Body of pancreas (tissue), 4 donors: Measurements from ENCODE around the gene RXFP4. TPM values are rescaled to one million over a fixed set of nuclear protein-coding genes. Genes with fewer than 3 reads are reported as not detected.

Experiments
- ATAC-seq: fragments of 150-250 bp; one replicate; pipeline ENCODE4 v1.9.1; 2016
- DNase-seq, 4 donors: peaks; one replicate each; pipeline ENCODE4 v3.0.0-alpha.2; 2019
- H3K27ac ChIP-seq, 4 donors: fragments of 200-600 bp; sonication (generic); 1 replicate in 3 of 4; 2 replicates in 1 of 4; pipeline versions ENCODE4 v1.5.1 to v1.6.1; 2016 to 2019; ENCODE audit warnings: mild to moderate bottlenecking in 1 of 4, mixed read lengths in 1 of 4, moderate library complexity in 1 of 4
- H3K27me3 ChIP-seq, 2 donors: fragments of 200-600 bp; sonication (generic); one replicate each; pipeline ENCODE4 v1.6.0; 2016; ENCODE audit warnings: mild to moderate bottlenecking in 1 of 2
- H3K36me3 ChIP-seq, 2 donors: fragments of 200-600 bp; sonication (generic); replicated peaks in 1 of 2; 2 replicates each; pipeline ENCODE4 v1.5.1; 2016; ENCODE audit warnings: low read depth in 2 of 2; ENCODE audit not compliant: insufficient read depth in 1 of 2
- H3K4me1 ChIP-seq: fragments of 200-600 bp; sonication (generic); one replicate; pipeline ENCODE4 v1.6.0; 2016
- H3K4me3 ChIP-seq, 2 donors: fragments of 200-600 bp; sonication (generic); 1 replicate in 1 of 2; 2 replicates in 1 of 2; pipeline ENCODE4 v1.5.1; 2016 to 2019
- H3K9me3 ChIP-seq, 3 donors: fragments of 200-600 bp; sonication (generic); 1 replicate in 2 of 3; 2 replicates in 1 of 3; pipeline ENCODE4 v1.5.1; 2016
- CTCF ChIP-seq, 7 experiments: fragments of 450-650 bp in 4 of 7; fragments of 200-600 bp in 3 of 7; sonication (generic) in 3 of 7; IDR thresholded peaks; one replicate each; pipeline ENCODE4 v1.5.1; 2016 to 2019; ENCODE audit warnings: antibody characterized with exemption in 7 of 7
- POLR2A ChIP-seq, 3 donors: fragments of 450-650 bp; IDR thresholded peaks; one replicate each; pipeline ENCODE4 v1.6.1; 2016; ENCODE audit warnings: antibody characterized with exemption in 3 of 3, mild to moderate bottlenecking in 2 of 3
- WGBS, 2 donors: methylation state at CpG; one replicate each; pipeline ENCODE4 v1.1.5; 2017; 5-methylcytosine and 5-hydroxymethylcytosine counted together
- intact Hi-C: fragments of 100-400 bp; cut with DNase I; formaldehyde crosslinking; loops from one replicate; pipeline ENCODE4 v1.15.1; 2023
- total RNA-seq, 2 donors: library from RNA; depleted of rRNA; stranded (reverse); fragments of >200 nt; gene quantifications; one replicate each; pipeline ENCODE4 v1.1.0, GENCODE V29; 2016

Gene RXFP4
- total RNA-seq, 2 donors from 2014 or later: 0.26 TPM; not detected in 1

GRCh38 chr1:155940482-155940992 lies 901 bp upstream of the RXFP4 start:
- peak overlapping the region; percentile 73 to 84 (median 81) for H3K27ac ChIP-seq
- ATAC-seq: peak; percentile 85
- H3K27me3 ChIP-seq: no peaks in the 10 kb centered on the region
- WGBS, 2 donors: 43 to 44% methylated on average over 4 of the region's 4 CpGs
- peaks cover 49% of the 10 kb centered on the region for H3K4me1 ChIP-seq
- peak in 2 of 3 donors; percentile 44 to 56 for TF ChIP-seq POLR2A (IDR thresholded peaks at IDR 0.05)
- no peak for TF ChIP-seq CTCF (IDR thresholded peaks at IDR 0.05)
- H3K36me3 ChIP-seq: no peaks in the 10 kb centered on the region
- no peak overlapping the region for H3K4me3 ChIP-seq
- peak; percentile 61 to 86 (median 78) for DNase-seq
- intact Hi-C loops: loop anchor here (5.0 kb wide), 1 partner anchor 52 kb away; no protein-coding TSS in a partner anchor
- H3K9me3 ChIP-seq: no peaks in the 10 kb centered on the region

DNA sequence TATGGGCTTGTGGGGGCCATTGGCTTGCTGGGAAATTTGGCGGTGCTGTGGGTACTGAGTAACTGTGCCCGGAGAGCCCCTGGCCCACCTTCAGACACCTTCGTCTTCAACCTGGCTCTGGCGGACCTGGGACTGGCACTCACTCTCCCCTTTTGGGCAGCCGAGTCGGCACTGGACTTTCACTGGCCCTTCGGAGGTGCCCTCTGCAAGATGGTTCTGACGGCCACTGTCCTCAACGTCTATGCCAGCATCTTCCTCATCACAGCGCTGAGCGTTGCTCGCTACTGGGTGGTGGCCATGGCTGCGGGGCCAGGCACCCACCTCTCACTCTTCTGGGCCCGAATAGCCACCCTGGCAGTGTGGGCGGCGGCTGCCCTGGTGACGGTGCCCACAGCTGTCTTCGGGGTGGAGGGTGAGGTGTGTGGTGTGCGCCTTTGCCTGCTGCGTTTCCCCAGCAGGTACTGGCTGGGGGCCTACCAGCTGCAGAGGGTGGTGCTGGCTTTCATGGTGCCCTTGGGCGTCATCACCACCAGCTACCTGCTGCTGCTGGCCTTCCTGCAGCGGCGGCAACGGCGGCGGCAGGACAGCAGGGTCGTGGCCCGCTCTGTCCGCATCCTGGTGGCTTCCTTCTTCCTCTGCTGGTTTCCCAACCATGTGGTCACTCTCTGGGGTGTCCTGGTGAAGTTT lies 550 bp downstream of the RXFP4 start:
- intact Hi-C loops: loop anchor here (5.0 kb wide), 1 partner anchor 50 kb away; no protein-coding TSS in a partner anchor
- no peak for ATAC-seq

DNA sequence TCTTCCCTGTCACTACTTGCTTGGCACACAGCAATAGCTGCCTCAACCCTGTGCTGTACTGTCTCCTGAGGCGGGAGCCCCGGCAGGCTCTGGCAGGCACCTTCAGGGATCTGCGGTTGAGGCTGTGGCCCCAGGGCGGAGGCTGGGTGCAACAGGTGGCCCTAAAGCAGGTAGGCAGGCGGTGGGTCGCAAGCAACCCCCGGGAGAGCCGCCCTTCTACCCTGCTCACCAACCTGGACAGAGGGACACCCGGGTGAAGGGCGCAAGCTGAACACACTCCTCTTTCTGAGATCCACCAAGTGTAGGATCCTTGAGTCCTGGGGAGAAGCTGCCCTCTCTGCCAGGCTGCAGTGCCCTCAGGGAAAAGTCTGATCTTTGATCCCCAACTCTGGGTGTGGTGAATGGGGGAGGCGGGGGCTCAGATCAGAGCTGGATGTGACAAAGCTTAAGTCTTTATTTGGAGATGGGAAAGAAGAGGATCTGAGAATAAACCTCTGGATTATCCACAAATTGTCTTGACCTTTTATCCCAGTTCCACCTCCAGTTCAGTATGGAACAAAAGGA lies 1.2 kb downstream of the RXFP4 start:
- Histone ChIP-seq H3K36me3 (peaks cover 0 to 1% of the 10 kb centered on the region in 2 donors), H3K9me3 (no peaks in the 10 kb centered on the region), H3K4me1 (peaks cover 63% of the 10 kb centered on the region), H3K27me3 (no peaks in the 10 kb centered on the region), H3K4me3 (no peak overlapping the region), H3K27ac (peak overlapping the region in 3 of 4 donors; percentile 73 to 84 (median 82))
- intact Hi-C loops: loop anchor here (5.0 kb wide), 1 partner anchor 50 kb away; no protein-coding TSS in a partner anchor
- 87 to 90% methylated on average over 2 to 11 of the region's 11 CpGs for WGBS, 2 donors
- DNase-seq: no peak
- TF ChIP-seq POLR2A (IDR thresholded peaks at IDR 0.05) (no peak), CTCF (IDR thresholded peaks at IDR 0.05) (no peak)
- ATAC-seq: no peak

More for the DNA sequence above, 550 bp downstream of the RXFP4 start:
- peak overlapping the region; percentile 73 to 84 (median 81) for H3K27ac ChIP-seq
- H3K4me3 ChIP-seq: no peak overlapping the region
- H3K27me3 ChIP-seq: no peaks in the 10 kb centered on the region
- no peak for DNase-seq
- peaks cover 63% of the 10 kb centered on the region for H3K4me1 ChIP-seq
- WGBS, 2 donors: 77 to 93% methylated on average over 12 to 29 of the region's 29 CpGs
- TF ChIP-seq CTCF (IDR thresholded peaks at IDR 0.05) (no peak), POLR2A (IDR thresholded peaks at IDR 0.05) (no peak)
- no peaks in the 10 kb centered on the region for H3K9me3 ChIP-seq
- H3K36me3 ChIP-seq: no peaks in the 10 kb centered on the region

DNA sequence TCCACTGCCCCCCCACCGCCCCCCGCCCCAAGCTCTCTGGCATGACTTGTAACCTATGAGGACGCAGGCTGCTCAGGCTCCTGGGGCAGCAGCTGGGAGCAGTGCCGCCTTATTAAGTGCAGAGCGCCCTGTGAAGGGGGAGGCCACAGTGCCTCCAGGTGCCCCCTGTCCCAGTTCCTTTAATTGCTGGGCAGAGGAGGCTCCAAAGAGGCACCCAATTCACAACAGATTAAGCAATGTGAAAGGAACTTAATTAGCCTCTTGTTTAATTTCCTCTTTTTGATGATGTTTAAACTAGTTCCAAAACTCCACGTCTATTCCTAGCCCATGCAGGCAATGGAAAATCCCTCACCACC lies 3.0 kb downstream of the RXFP4 start:
- WGBS, 2 donors: 68 to 71% methylated on average over 6 of the region's 6 CpGs
- no peaks in the 10 kb centered on the region for H3K27me3 ChIP-seq
- H3K27ac ChIP-seq: peak overlapping the region in 2 of 4 donors; percentile 58 to 84
- H3K4me3 ChIP-seq: no peak overlapping the region
- H3K36me3 ChIP-seq: peaks cover 0 to 7% of the 10 kb centered on the region in 2 donors
- intact Hi-C loops: loop anchor here (5.0 kb wide), 1 partner anchor 48 kb away; no protein-coding TSS in a partner anchor
- ATAC-seq (no peak), DNase-seq (no peak)
- peaks cover 56% of the 10 kb centered on the region for H3K4me1 ChIP-seq
- no peak for TF ChIP-seq CTCF (IDR thresholded peaks at IDR 0.05)
- no peak for TF ChIP-seq POLR2A (IDR thresholded peaks at IDR 0.05)
- H3K9me3 ChIP-seq: no peaks in the 10 kb centered on the region
